Activated T-helper 1 cell treated with anti-CD3 and anti-CD28 coated beads, Interleukin-12 subunit alpha, Interleukin-12 subunit beta, Interleukin-2, Interleukin-4 antibody, amounts not matched to agents 30 ng/mL and 10 ng/mL and 1 ng/mL, durations not matched to agents 14 hours and 24 hours and 36 hours (primary cell): ENCODE data around the gene P4HTM. TPM values are rescaled to one million over a fixed set of nuclear protein-coding genes. Genes with fewer than 3 reads are reported as not detected.

Experiments used
- DNase-seq: peaks from one replicate; pipeline ENCODE4 v3.0.0; 2021; ENCODE audit warnings: low spot score
- H3K27ac Mint-ChIP-seq: one replicate; pipeline ENCODE4 v1.8.0; 2021; ENCODE audit warnings: mild to moderate bottlenecking, mixed read lengths
- H3K27me3 Mint-ChIP-seq: one replicate; pipeline ENCODE4 v1.8.0; 2022; ENCODE audit warnings: mild to moderate bottlenecking, moderate library complexity, mixed read lengths; ENCODE audit not compliant: insufficient read depth
- H3K36me3 Mint-ChIP-seq: one replicate; pipeline ENCODE4 v1.8.0; 2021; ENCODE audit warnings: low read depth, mixed read lengths
- H3K4me1 Mint-ChIP-seq: one replicate; pipeline ENCODE4 v1.8.0; 2021; ENCODE audit warnings: low read depth, mixed read lengths
- H3K4me3 Mint-ChIP-seq: one replicate; pipeline ENCODE4 v1.8.0; 2021; ENCODE audit warnings: mild to moderate bottlenecking, moderate library complexity, mixed read lengths
- H3K9me3 Mint-ChIP-seq: one replicate; pipeline ENCODE4 v1.8.0; 2021; ENCODE audit warnings: mixed read lengths
- intact Hi-C: fragments of 100-400 bp; cut with micrococcal nuclease; formaldehyde crosslinking; loops from one replicate; pipeline ENCODE4 v1.15.1; 2024
- total RNA-seq: library from RNA; stranded (reverse); gene quantifications from 2 replicates; pipeline ENCODE4 v1.2.3, GENCODE V29; 2022

Gene P4HTM
- total RNA-seq, 1 donor from 2014 or later, result 36.8 TPM

- H3K27ac Mint-ChIP-seq, result no peak overlapping the region
- no peaks in the 10 kb centered on the region for H3K9me3 Mint-ChIP-seq
These were observed 26.6 kb downstream of the P4HTM start for GRCh38 chr3:49016414-49017228.

GRCh38 chr3:49017229-49017970, 27.4 kb downstream of the P4HTM start:
- H3K4me1 Mint-ChIP-seq, result peaks cover 14% of the 10 kb centered on the region
- peak overlapping the region; percentile 91 for H3K4me3 Mint-ChIP-seq
- no peaks in the 10 kb centered on the region for H3K27me3 Mint-ChIP-seq
- H3K9me3 Mint-ChIP-seq, result no peaks in the 10 kb centered on the region
- intact Hi-C loops, result no loop called here
- peaks cover 16% of the 10 kb centered on the region for H3K36me3 Mint-ChIP-seq
- DNase-seq, result no peak
- peak overlapping the region; percentile 81 for H3K27ac Mint-ChIP-seq

More at GRCh38 chr3:49016414-49017228, 26.6 kb downstream of the P4HTM start:
- intact Hi-C loops, result no loop called here
- DNase-seq, result no peak
- Mint-ChIP-seq H3K4me1 (peaks cover 17% of the 10 kb centered on the region), H3K36me3 (peaks cover 20% of the 10 kb centered on the region), H3K4me3 (peak overlapping the region; percentile 91), H3K27me3 (no peaks in the 10 kb centered on the region)

DNA sequence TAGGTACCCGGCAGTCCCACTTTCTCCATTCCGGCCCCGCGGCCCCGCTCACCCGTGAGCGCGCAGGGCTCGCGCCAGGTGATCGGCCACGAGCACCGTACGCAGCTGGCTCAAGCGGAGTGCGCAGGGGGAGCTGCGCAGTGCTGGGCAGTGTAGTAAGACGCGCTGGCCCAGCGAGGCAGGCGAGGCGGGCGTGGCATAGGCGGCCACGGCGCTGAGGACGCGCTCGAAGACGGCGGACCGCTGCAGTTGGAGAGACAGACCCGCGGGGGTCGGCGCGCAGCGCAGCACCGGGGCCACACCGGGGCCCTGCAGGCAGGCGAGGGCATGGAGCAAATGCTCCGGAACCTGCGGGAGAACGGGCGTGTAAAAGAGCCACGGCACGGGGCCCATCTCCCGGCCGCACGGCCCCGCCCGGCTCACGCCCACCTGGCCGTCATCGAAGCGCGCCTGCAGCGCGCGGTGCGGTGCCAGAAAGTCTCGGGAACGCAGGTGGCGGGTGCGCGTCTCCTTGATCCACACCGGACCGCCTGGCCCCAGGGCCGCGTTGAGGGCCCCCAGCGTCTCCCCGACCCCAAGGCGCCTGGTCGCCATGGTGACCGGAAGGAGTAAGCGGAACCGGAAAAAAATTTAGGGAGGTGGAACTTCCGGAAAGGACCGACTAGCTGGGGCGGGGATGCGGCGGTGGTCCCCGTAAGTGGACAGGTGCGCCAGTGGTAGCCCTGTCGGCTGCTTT, 28.1 kb downstream of the P4HTM start, which contains the start of gene DALRD3:
Gene DALRD3 (minus strand): TSS at position 610 of the 736 bp plus-strand sequence. CDS start 16 bp downstream, at position 594.
- Mint-ChIP-seq H3K4me3 (peak within 1 kb of the TSS; percentile 91), H3K4me1 (peaks cover 17% of the 10 kb centered on the region), H3K9me3 (no peaks in the 10 kb centered on the region), H3K36me3 (peaks cover 23% of the 10 kb centered on the region), H3K27ac (peak within 1 kb of the TSS; percentile 86), H3K27me3 (no peaks in the 10 kb centered on the region)
- intact Hi-C loops, result loop anchor here (1.0 kb wide), 2 partner anchors 11 to 29 kb away; partner anchors contain the start of gene WDR6
- DNase-seq, result peak; percentile 65

DNA sequence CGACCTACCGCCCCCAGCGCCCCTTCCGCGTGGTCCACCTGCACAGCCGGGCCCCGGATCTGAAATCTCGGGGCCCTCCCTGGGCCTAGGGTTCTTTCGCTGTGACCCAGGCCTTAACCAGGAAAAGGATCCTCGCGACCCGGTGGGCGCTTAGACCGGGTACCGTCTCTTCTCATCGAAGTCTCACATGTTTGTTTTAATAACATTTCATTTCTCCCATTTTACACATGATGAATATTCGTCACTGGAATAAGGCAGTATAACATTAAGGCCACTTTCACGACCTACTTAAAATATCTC, 28.6 kb downstream of the P4HTM start:
- Mint-ChIP-seq H3K27me3 (no peaks in the 10 kb centered on the region), H3K4me1 (peaks cover 22% of the 10 kb centered on the region), H3K36me3 (peaks cover 28% of the 10 kb centered on the region), H3K27ac (peak overlapping the region; percentile 86), H3K9me3 (no peaks in the 10 kb centered on the region), H3K4me3 (peak overlapping the region; percentile 91)
- intact Hi-C loops, result loop anchor here (1.0 kb wide), 2 partner anchors 11 to 29 kb away; partner anchors contain the start of gene WDR6
- no peak for DNase-seq

GRCh38 chr3:49019941-49020329, 29.9 kb downstream of the P4HTM start:
- Mint-ChIP-seq H3K27me3 (no peaks in the 10 kb centered on the region), H3K4me3 (peak overlapping the region; percentile 91), H3K27ac (peak overlapping the region; percentile 90), H3K9me3 (no peaks in the 10 kb centered on the region), H3K4me1 (peaks cover 28% of the 10 kb centered on the region), H3K36me3 (peaks cover 39% of the 10 kb centered on the region)
- intact Hi-C loops, result loop anchor here (5.0 to 10.0 kb wide), 3 partner anchors 322 to 575 kb away; partner anchors contain the start of genes ATRIP, CCDC51, PFKFB4 and TMA7
- no peak for DNase-seq

DNA sequence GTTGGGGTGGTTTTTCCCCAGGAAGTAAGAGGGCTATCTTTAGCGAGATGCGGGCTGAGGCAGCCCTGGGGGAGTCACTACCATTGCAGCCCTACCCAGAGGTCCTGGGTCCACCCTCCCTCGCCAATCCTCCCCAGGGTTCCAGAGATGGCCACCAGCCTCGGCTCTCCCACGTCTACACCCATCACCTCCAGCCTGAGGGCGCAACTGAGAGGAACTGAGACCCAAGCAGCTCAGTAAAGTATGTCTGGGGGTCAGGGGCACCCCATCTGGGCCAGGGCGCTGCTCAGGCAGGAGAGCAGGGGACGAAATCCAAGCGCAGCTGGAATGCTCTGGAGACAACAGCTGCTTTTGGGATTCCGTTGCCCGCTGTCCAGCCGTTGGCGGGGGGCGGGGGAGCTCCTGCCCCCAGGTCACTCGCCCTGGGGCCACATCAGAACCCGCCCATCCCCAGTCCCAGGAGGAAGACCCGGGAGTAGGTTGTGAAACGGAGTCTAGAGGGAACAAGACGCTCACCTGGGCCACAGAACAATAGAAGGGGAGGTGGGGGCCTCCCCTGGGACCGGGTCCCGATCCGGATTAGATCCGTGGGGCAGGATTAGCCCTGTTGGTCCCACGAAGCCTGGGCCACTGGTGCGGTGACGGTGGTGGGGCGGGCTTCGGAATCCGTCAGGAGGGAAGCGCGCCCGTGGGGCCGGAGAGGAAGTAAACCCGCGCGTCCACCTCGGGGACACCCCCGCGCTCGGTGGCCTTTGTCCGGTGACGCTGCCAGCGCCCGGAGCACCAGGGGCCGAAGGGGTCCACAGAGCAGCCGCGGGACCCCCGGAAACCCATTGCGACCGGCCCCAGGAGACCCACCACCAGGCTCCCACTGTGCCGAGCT, 30.5 kb downstream of the P4HTM start:
- H3K27me3 Mint-ChIP-seq, result no peaks in the 10 kb centered on the region
- peak; percentile 44 for DNase-seq
- peak overlapping the region; percentile 94 for H3K27ac Mint-ChIP-seq
- intact Hi-C loops, result loop anchor here (1.0 to 10.0 kb wide), 8 partner anchors 9 to 576 kb away; partner anchors contain the start of genes ARIH2, ATRIP, CCDC51 and IMPDH2
- H3K36me3 Mint-ChIP-seq, result peaks cover 39% of the 10 kb centered on the region
- peaks cover 34% of the 10 kb centered on the region for H3K4me1 Mint-ChIP-seq
- H3K4me3 Mint-ChIP-seq, result peak overlapping the region; percentile 91
- no peaks in the 10 kb centered on the region for H3K9me3 Mint-ChIP-seq

DNA sequence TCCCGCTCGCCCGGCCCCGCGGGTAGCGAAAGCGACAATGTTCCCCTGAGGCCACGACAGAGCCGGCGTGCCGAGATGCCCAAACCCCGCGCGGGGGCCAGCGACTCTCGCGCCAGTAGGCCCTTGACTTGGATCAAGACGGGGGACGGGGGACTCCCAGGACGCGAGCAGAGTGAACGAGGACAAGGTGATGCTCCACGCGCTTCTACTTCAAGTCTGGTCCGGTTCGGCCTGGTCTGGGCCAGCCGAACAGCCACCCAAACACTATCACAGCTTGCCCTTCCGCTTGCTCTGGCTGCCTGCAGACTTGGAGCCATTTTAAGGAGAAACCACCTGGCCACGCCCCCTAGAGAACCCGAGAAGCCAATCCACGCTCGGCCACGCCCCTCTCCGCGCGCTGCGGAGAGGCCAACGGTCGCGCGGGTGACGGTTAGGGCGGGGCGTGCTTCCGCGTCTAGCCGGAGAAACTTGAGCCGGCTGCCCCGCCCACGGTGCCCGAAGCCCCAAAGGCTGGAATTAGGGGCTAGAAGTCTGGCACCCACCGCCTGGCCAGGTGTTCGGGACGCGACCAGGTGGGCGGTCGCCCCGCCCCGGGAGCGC, 31.3 kb downstream of the P4HTM start:
- H3K27me3 Mint-ChIP-seq, result no peaks in the 10 kb centered on the region
- DNase-seq, result peak; percentile 99
- no peaks in the 10 kb centered on the region for H3K9me3 Mint-ChIP-seq
- intact Hi-C loops, result loop anchor here (1.0 to 10.0 kb wide), 8 partner anchors 8 to 577 kb away; partner anchors contain the start of genes ARIH2, ATRIP, CCDC51 and IMPDH2
- H3K4me1 Mint-ChIP-seq, result peaks cover 37% of the 10 kb centered on the region
- peak overlapping the region; percentile 91 for H3K4me3 Mint-ChIP-seq
- H3K27ac Mint-ChIP-seq, result peak overlapping the region; percentile 94
- peaks cover 38% of the 10 kb centered on the region for H3K36me3 Mint-ChIP-seq

GRCh38 chr3:49021813-49022687, 32.0 kb downstream of the P4HTM start, which contains the start of gene NDUFAF3:
NDUFAF3 (plus strand) TSS chr3:49022121; CDS start chr3:49022145, 24 bp downstream.
- peaks cover 44% of the 10 kb centered on the region for H3K36me3 Mint-ChIP-seq
- no peaks in the 10 kb centered on the region for H3K27me3 Mint-ChIP-seq
- peak within 1 kb of the TSS; percentile 91 for H3K4me3 Mint-ChIP-seq
- H3K27ac Mint-ChIP-seq, result peak within 1 kb of the TSS; percentile 99
- no peaks in the 10 kb centered on the region for H3K9me3 Mint-ChIP-seq
- peak; percentile 91 for DNase-seq
- intact Hi-C loops, result loop anchor here (1.0 to 10.0 kb wide), 8 partner anchors 7 to 577 kb away; partner anchors contain the start of genes ARIH2, ATRIP, CCDC51 and IMPDH2
- peaks cover 41% of the 10 kb centered on the region for H3K4me1 Mint-ChIP-seq

DNA sequence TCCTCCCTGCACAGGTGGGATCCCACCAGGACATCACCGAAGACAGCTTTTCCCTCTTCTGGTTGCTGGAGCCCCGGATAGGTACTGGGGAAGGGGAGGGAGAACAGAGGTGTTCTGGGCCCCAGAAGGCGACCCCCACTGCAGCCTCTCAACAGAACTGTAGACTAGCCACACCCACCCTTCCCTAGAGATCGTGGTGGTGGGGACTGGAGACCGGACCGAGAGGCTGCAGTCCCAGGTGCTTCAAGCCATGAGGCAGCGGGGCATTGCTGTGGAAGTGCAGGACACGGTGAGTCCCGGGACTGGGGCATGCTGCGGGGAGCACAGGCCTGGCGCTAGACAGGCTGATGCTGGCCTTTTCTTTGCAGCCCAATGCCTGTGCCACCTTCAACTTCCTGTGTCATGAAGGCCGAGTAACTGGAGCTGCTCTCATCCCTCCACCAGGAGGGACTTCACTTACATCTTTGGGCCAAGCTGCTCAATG, 32.7 kb downstream of the P4HTM start:
- Mint-ChIP-seq H3K4me3 (peak overlapping the region; percentile 91), H3K36me3 (peaks cover 50% of the 10 kb centered on the region), H3K4me1 (peaks cover 42% of the 10 kb centered on the region), H3K27me3 (no peaks in the 10 kb centered on the region), H3K27ac (peak overlapping the region; percentile 99), H3K9me3 (no peaks in the 10 kb centered on the region)
- no peak for DNase-seq
- intact Hi-C loops, result loop anchor here (5.0 to 10.0 kb wide), 3 partner anchors 320 to 578 kb away; partner anchors contain the start of genes ATRIP, CCDC51, PFKFB4 and TMA7

- intact Hi-C loops, result loop anchor here (5.0 to 10.0 kb wide), 3 partner anchors 319 to 579 kb away; partner anchors contain the start of genes ATRIP, CCDC51, PFKFB4 and TMA7
- no peak for DNase-seq
- Mint-ChIP-seq H3K9me3 (no peaks in the 10 kb centered on the region), H3K27me3 (no peaks in the 10 kb centered on the region), H3K36me3 (peaks cover 58% of the 10 kb centered on the region), H3K27ac (peak overlapping the region; percentile 99), H3K4me3 (peak overlapping the region; percentile 91), H3K4me1 (peaks cover 52% of the 10 kb centered on the region)
These were observed 33.7 kb downstream of the P4HTM start for GRCh38 chr3:49023775-49024174.
